ENCODE results near the gene TPRG1L. TPM values are rescaled to one million over a fixed set of nuclear protein-coding genes. Genes with fewer than 3 reads are reported as not detected.
A peak's percentile ranks its signal among the peaks of the same experiment; 100 is the strongest.

The TPRG1L gene
- total and polyA plus RNA-seq, 10 of the 15 experiments (the other 5 are each of a cell fraction or from before 2014, with no cell fraction given), result 1.5 to 16.5 (median 8.0) TPM

GRCh38 chr1:3657578-3658230 is 32.9 kb downstream of the TPRG1L start:
- H3K4me2 ChIP-seq (ENCODE audit: control insufficient read depth, insufficient read depth), result peak overlapping the region; percentile 76
- DNase-seq (ENCODE audit: low read depth, low spot score), result no peak
- no peak for TF ChIP-seq SRF (IDR thresholded peaks at IDR 0.05; ENCODE audit: low read depth in 2 of 2, low read length in 2 of 2)
- TF ChIP-seq HDAC2 (IDR thresholded peaks at IDR 0.05), result no peak
- no peak for TF ChIP-seq NFYB (IDR thresholded peaks at IDR 0.05; ENCODE audit: insufficient read depth, low read depth, low read length)
- TF ChIP-seq KDM1A (IDR thresholded peaks at IDR 0.05; ENCODE audit: borderline replicate concordance), result no peak
- TF ChIP-seq ZNF24 (IDR thresholded peaks at IDR 0.05), result no peak
- TF ChIP-seq, protein P1, sequence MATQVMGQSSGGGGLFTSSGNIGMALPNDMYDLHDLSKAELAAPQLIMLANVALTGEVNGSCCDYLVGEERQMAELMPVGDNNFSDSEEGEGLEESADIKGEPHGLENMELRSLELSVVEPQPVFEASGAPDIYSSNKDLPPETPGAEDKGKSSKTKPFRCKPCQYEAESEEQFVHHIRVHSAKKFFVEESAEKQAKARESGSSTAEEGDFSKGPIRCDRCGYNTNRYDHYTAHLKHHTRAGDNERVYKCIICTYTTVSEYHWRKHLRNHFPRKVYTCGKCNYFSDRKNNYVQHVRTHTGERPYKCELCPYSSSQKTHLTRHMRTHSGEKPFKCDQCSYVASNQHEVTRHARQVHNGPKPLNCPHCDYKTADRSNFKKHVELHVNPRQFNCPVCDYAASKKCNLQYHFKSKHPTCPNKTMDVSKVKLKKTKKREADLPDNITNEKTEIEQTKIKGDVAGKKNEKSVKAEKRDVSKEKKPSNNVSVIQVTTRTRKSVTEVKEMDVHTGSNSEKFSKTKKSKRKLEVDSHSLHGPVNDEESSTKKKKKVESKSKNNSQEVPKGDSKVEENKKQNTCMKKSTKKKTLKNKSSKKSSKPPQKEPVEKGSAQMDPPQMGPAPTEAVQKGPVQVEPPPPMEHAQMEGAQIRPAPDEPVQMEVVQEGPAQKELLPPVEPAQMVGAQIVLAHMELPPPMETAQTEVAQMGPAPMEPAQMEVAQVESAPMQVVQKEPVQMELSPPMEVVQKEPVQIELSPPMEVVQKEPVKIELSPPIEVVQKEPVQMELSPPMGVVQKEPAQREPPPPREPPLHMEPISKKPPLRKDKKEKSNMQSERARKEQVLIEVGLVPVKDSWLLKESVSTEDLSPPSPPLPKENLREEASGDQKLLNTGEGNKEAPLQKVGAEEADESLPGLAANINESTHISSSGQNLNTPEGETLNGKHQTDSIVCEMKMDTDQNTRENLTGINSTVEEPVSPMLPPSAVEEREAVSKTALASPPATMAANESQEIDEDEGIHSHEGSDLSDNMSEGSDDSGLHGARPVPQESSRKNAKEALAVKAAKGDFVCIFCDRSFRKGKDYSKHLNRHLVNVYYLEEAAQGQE (IDR thresholded peaks at IDR 0.05; ENCODE audit: low read depth, low read length), result no peak
- no peak for TF ChIP-seq HCFC1 (IDR thresholded peaks at IDR 0.05; ENCODE audit: low read length)
- no peak for TF ChIP-seq MYB (IDR thresholded peaks at IDR 0.05; ENCODE audit: borderline replicate concordance, low read depth, low read length)
- TF ChIP-seq CREB1 (IDR thresholded peaks at IDR 0.05; ENCODE audit: low read depth), result no peak
- TF ChIP-seq HDAC6 (IDR thresholded peaks at IDR 0.05; ENCODE audit: unreplicated experiment), result no peak
- no peaks in the 10 kb centered on the region for H3K9me3 ChIP-seq (replicated peaks; ENCODE audit: control insufficient read depth, insufficient read depth, low read length)
- ATAC-seq, result no peak
- in situ Hi-C loops (cut with MboI), result no loop called here
- SMC1A ChIA-PET (ENCODE audit: uncharacterized antibody, unreplicated experiment), result interaction anchor here (1.0 to 1.5 kb wide), 2 partner anchors 8 to 16 kb away, joined by 3 to 5 read pairs; partner anchors contain the start of gene WRAP73
- RAD21 ChIA-PET (ENCODE audit: unreplicated experiment), result interaction anchor here (1.0 to 3.2 kb wide), 2 partner anchors 14 to 38 kb away, joined by 3 to 42 read pairs; no protein-coding TSS in a partner anchor
- H3K4me3 ChIP-seq, result peak overlapping the region; percentile 58
- H3K9ac ChIP-seq (ENCODE audit: control insufficient read depth, insufficient read depth, low read length), result peak overlapping the region; percentile 58
- H3K36me3 ChIP-seq (ENCODE audit: control insufficient read depth in 2 of 2, insufficient read depth in 2 of 2, low read length in 1 of 2), result peaks cover 0 to 2% of the 10 kb centered on the region in 2 experiments; a peak in 2 of 4 replicates
- H4K20me1 ChIP-seq (ENCODE audit: control insufficient read depth, insufficient read depth), result no peaks in the 10 kb centered on the region
- intact Hi-C loops (cut with micrococcal nuclease; ENCODE audit: unreplicated experiment), result no loop called here
- FAIRE-seq, result no peak
- CTCF ChIA-PET, result interaction anchor here (1.0 kb wide), 1 partner anchor 9 kb away, joined by 3 read pairs; no protein-coding TSS in a partner anchor
- BruUV-seq (replicated peaks), result no TSS peak
- H2AFZ ChIP-seq (ENCODE audit: control insufficient read depth, low read depth, low read length), result no peak overlapping the region
- H3K79me2 ChIP-seq (ENCODE audit: control insufficient read depth, insufficient read depth, low read length), result peaks cover 93% of the 10 kb centered on the region
- peak overlapping the region; percentile 93 for H3K27ac ChIP-seq (ENCODE audit: control insufficient read depth, insufficient read depth)
- 92% methylated on average over 26 of the region's 26 CpGs for WGBS (ENCODE audit: insufficient coverage, insufficient replicate concordance, low lambda C conversion rate, missing lambda C conversion rate)
- H3K4me1 ChIP-seq (ENCODE audit: control insufficient read depth, insufficient read depth, low read length), result peaks cover 52% of the 10 kb centered on the region
- H3K27me3 ChIP-seq (replicated peaks in 1 of 2; ENCODE audit: control insufficient read depth in 2 of 2, insufficient read depth in 2 of 2, low read length in 1 of 2), result no peaks in the 10 kb centered on the region
- POLR2A ChIA-PET, result interaction anchor here (0.5 to 11.3 kb wide), 3 partner anchors 9 to 109 kb away, joined by 3 to 184 read pairs (median 3); no protein-coding TSS in a partner anchor

Measured in GM12878 (cell line).